NCI-H345 (cell line): Measurements from ENCODE around the gene TMX3.

Source experiments
- DNase-seq: peaks from one replicate; lab custom pipeline; 2025; lab: John Stamatoyannopoulos, UW

TMX3 gene

DNA sequence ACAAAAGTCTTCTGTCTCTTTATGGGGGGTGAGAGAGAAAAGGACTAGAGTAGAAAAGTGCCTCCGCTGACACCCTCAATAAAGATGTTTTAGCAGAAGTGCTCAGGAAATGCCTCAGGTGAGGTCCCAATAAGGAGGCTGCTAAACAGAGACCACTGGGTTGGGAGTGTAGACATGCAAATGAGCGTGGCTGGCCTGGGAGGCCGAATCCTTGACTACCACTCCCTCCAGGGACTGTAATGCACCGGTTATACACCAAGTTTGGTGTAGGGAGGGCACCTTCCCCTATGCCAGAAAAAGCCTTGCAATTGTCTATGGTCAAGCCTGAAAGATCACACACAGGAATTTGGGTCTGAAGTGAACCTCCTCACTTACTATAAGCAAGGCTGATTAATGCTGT, 1.8 kb downstream of the TMX3 start:
- no peak for DNase-seq

- no peak for DNase-seq
These were observed 7.3 kb downstream of the TMX3 start for GRCh38 chr18:68707646-68708045.

DNA sequence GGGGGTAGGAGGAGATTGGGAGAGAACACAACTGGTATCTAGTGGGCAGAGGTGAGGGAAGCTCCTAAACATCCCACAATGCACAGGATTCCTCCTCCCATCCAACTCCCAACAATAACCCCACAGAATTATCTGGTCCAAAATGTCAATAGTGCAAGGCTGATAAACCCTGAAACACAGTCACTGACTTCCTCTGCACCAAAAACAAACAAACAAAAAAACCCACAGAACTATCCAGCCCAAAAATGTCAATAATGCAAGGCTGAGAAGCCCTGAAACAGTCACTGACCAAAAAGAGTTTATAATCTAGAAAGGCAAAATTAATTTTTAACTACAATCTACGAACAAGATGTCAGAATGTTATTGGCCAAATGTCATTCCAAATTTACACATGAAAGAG, 9.8 kb downstream of the TMX3 start:
- no peak for DNase-seq

DNA sequence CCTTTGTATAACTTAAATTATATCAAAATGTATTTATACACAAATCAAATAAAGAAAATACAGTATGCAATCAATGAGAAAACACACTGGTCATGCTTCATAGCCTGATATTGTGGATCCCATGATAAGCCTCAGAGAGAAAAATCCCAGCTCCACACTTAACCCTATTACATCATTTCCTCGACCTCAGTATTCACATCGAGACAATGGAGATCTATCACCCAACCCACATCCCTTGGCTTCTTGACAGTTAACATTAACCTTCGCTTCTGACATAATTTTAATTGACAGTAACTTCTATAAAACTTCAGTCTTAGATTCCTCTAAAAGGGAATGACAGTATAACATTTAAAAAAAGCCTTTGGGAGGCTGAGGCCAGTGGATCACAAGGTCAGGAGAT, 11.6 kb downstream of the TMX3 start:
- DNase-seq, result no peak

- no peak for DNase-seq
These were observed 13.6 kb downstream of the TMX3 start for GRCh38 chr18:68701353-68701752.

GRCh38 chr18:68699043-68699442, 15.9 kb downstream of the TMX3 start:
- no peak for DNase-seq

- no peak for DNase-seq
These were observed 18.0 kb downstream of the TMX3 start for GRCh38 chr18:68696937-68697336.

DNA sequence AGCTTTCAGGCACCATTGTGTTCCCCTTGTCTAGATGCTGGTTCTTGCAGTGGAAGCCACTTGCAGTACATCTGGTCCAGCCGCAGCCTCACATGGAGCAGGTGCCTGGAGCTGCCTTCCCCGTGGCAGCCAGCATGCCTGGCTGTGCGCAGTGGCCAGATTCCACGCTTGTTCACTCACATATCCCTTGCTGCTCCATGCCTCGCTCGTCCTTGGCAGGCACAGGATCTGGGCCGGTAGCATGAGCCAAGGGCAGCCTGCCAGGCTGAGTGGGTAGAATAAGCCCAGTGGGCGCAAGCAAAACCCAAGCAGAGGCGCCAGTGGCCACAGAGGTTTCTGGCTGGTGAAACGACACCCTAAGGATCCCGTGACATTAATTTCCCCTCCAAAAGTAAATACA, 20.6 kb downstream of the TMX3 start:
- DNase-seq, result no peak

DNA sequence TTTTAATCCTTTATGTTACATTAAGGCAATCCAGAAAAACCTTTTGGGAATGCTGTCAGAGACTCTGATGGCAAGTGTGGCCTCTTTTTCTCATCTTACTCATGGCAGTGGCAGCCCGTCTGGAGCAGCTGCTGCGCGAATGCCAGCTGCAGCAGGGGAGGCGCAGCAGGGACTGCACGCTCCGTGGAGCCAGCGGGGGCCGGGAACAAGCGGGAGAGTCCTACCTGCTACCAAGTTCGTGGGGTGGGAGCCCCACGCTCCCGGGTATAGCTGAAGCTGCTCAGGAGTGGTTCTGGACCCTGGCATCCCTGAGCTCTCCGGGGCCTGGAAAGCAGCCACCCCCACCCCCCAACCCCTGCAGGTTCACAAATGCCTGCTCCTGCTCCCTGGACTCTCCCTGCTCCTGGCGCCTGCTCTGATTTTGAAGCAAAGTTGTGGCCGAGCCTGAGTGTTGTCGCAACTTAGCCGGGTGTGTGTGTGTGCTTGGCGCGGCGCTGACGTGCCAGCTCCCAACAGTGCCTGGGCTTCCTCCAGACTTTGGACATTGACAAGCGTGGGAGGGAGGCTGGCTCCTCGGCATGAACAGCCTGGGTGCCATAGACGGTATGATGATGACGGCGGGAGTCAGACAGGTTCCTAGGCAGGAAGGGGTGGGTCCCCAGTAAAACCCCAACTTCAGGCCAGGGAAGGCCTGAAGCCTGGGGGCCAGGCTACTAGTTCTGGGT, 21.7 kb downstream of the TMX3 start:
- DNase-seq, result no peak

- DNase-seq, result no peak
These were observed 35.4 kb downstream of the TMX3 start for GRCh38 chr18:68679528-68679927.

DNA sequence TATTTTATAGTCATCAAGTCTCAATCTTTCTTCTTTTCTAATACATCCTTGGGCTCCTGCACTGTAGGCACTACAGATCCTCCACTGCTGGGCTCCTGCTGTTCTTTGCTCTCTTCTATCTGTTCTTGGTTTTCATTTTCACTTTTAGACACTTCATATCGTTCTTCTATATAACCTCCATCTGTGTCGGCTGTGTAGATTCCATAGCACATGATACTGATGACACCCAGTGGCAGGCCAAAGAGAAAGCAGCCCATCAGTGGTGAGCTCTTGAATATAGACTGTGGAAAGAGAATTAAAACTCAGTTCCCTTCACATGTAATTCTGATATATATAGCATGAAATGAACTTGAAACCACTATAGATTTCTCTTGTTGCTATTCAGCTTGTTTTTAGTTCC, 38.0 kb downstream of the TMX3 start:
- no peak for DNase-seq

DNA sequence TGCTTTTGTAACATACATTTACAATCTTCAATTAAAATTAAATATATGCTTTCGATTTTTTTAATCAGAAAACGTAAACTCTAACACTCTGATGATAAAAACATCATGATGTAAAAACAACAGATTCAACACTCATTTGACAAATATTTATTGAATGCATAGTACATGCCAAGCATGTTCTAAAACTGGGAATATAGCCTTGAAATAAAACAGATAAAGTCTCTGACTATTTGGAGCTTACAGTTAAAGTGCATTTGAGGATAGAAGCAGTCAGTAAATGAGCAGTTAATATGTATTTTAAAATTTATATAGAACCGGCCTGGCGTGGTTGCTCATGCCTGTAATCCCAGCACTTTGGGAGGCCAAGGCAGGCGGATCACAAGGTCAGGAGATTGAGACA, 47.8 kb downstream of the TMX3 start:
- no peak for DNase-seq

DNA sequence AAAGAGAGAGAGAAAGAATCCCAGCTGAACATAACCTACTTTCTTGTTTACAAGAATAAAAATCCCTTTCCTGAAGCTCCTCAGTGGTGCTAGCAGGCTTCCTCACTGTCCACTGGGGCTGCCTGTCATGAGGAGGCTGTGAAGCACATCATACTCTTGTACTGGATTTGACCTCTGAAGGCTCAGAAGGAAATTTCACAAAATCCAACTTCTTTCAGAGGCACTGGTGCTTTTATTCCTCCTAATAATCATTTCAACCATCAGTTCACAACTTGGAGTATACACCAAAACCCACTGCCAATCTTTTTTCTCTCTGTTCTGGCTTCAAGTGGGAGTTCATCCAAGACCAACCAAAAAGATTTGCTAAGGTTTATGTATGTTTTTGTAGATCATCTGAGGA, 48.5 kb downstream of the TMX3 start:
- no peak for DNase-seq

DNA sequence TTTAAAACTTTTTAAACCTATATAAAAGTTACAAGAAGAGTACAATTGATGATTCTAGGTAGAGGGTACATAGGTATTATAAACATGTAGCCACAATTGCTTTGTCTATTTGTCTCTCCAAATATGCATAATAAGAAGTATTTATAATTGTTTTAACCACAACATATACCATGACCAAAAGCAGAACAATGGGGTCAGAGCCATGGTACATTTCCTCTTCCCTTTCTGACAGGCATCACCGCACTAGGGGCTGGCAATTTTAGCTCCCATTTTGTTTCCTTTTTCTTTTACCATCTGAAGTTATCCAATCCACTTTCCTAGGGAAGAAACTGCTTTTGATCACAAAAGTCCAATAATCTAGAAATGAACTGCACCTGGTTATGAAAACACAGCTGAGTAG, 49.3 kb downstream of the TMX3 start:
- DNase-seq, result no peak

- DNase-seq, result no peak
These were observed 52.2 kb downstream of the TMX3 start for GRCh38 chr18:68662754-68663153.

- peak; percentile 47 for DNase-seq
These were observed 54.3 kb downstream of the TMX3 start for GRCh38 chr18:68660354-68661183.

- DNase-seq, result no peak
These were observed 66.7 kb downstream of the TMX3 start for GRCh38 chr18:68648191-68648590.

- DNase-seq, result no peak
These were observed 72.9 kb downstream of the TMX3 start for GRCh38 chr18:68642003-68642402.

GRCh38 chr18:68640861-68641260, 74.0 kb downstream of the TMX3 start:
- DNase-seq, result no peak

GRCh38 chr18:68638613-68639012, 76.3 kb downstream of the TMX3 start:
- no peak for DNase-seq

GRCh38 chr18:68627812-68628211, 87.1 kb downstream of the TMX3 start:
- no peak for DNase-seq
